GM18499 (cell line): Measurements from ENCODE around the gene PFKP.
"Not testable (repeated sequence)": the region's sequence is repeated elsewhere in the genome, so short reads cannot be mapped to it uniquely, and the experiment has no call there.

ENCODE experiments used
- ATAC-seq: cut with Tn5 transposase; IDR thresholded peaks from one replicate; pipeline ENCODE4 v1.9.1; 2021; ENCODE audit warnings: moderate number of reproducible peaks; ENCODE audit not compliant: insufficient read depth, unreplicated experiment

Gene PFKP

DNA sequence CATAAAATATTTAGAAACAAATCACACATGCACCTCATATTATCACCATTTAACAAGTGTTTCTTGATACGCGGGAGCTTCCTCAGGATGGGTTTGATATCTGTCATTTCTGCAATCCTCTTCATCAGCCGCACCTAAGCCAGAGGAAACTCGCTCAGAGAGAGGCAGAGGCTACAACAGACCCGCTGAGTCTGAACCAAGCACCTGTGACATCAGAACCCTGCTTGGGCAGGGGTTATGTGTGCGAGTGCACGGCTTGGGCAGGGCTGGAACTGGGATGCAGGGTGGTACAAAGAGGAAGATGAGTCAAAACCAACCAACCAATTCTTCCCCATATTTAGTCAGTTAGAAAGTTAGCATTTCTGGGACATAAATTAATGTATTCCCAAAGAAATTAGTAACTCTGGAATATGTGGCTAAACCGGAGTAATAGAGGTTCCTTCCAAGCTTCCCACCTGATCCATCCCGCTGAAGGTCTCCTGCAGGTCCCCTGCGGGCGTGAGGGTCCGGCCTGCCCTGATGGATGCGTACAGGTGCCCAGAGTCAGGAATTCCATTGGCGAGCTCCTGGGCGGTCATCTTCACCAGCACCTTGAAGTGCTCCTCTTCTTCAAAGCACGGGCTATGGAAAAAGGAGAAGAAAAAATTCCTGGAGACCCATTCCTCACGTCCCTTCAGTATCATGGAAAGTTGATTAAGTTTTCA, 79.9 kb downstream of the PFKP start:
- no peak for ATAC-seq

DNA sequence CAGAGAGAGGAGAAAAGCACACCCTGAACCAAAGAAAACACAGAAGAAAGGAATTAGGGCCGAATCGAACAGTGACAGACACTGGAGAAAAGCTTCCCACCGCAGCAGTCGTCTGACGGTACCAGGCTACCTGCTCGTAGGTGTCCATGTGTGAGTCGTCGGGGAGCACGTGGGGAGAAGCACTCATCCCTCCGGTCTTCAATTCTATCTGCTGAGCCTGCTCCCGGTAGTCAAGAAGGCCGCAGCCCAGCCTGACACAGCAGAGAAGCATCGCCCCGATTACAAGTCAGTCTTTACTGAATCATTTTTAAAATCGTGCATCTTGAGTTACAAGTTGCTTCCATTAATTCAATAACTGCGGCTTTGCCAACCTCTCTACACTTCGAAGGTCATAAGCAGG, 80.7 kb downstream of the PFKP start:
- no peak for ATAC-seq

DNA sequence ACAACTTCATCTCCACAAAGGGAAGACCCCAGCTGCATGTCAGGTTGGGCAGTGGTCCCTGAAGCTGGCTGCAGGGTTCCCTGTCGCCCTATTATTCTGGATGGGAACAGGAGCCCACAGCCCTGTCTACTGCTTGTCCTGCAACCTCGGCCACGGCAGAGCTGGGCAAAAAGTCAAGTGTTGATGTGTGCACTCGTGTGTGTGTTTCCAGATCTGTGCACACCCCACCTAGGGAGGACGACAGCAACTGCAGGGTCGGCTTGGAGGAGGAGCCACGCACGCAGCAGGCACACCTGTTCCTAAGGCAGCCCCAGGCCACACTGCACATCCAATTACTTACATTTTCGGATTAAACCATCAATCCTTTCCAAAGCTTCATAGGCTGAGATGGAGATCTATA, 81.6 kb downstream of the PFKP start:
- ATAC-seq: no peak

DNA sequence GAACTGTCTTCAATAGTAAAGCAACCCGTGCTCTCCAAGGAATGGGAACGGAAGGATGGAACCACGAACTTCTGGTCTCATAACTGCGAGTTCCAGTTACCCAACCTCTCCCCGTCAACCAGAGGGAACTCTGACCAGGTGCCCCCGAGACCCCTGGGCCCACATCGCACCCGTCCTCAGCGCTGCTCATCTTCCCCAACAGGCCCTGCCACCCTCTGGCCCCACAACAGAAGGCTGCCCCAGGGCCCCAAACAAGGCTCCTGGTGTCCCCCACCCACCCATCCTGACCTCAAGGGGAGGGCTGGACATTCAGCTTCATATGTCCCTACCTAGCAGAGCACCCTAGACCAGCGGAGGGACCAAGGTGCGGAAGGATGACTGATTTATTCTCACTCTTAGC, 82.6 kb downstream of the PFKP start:
- ATAC-seq: no peak

DNA sequence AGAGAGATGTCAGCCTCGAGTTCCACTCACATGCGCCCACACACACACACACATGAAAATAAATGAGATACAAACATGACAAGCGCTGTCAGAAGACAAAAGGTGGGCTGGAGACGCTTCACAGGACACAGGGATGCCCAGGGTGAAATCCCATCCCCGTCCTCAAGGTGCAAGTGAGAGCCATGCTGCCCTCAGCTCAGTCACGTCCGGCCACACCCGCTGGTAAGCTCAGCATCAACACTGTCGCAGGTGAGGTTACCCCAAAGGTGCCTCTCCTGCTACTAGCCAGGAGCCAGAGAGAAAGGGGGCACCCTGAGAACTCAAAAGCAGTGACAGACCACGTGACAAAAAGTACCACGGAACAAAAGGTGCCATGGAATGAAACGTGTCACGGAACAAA, 83.0 kb downstream of the PFKP start:
- ATAC-seq: no peak

DNA sequence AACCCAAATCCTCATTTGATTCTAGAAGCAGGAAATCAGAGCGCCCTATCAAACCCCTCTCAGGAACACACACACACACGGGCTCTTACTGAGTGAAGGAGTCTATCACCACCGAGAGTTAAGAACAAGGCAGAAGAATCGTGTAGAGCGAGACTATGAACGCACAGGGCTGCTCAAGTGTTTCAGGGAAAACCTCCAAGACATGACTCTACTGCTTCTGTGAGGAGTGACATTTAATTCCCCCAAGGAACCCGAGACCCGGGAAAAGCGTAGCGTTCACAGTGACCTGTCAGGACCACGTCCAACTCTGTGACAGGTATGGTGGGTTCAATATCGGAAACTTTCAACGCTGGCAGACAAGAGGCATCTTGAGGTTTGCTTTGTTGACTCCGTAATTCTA, 83.6 kb downstream of the PFKP start:
- ATAC-seq: no peak

DNA sequence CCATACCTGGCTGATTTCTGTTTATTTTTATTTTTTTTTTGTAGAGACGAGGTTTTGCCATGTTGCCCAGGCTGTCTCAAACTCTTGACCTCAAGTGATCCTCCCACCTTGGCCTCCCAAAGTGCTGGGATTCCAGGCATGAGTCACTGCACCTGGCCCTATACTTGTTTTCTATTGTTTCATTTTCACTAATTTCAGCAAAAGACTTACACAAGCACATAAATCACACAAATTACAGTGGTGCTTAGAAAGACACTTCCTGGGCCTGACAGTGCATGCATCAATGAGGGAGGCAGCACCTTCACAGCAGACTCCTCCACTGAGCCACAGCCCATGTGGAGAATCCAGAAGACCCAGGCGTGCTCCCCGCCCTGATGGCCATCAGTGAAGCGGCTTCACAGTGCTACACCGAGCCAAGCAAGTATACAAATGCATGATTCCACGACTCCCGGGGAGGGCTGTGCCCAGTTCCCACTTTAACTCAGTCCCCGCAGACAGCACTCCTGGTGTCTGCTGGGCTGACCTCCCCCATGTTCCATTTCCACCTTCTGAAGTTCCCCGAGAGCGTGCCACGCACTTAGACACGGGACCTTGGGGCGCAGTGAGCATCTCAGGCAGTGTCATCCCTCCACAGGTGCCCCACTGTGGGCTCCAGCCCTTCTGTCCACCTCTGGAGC, 84.7 kb downstream of the PFKP start:
- no peak for ATAC-seq

DNA sequence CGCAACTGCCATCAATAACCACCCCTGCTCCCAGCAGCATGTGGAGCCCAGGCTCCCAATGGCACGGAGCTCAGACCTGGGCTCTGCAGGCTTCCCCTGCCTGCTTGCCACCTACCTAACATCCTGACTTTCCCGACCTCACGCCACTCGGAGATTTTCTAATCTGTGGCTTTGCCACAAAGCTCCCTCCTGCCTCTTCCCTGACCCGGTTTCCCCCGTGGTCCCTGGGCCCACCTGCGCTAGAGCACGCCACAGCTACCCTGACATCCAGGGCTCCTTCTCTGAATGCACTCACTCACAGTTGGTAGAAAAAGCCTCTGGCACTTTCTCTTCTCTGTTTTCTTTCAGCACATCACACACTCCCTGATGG, 85.2 kb downstream of the PFKP start:
- ATAC-seq: no peak

DNA sequence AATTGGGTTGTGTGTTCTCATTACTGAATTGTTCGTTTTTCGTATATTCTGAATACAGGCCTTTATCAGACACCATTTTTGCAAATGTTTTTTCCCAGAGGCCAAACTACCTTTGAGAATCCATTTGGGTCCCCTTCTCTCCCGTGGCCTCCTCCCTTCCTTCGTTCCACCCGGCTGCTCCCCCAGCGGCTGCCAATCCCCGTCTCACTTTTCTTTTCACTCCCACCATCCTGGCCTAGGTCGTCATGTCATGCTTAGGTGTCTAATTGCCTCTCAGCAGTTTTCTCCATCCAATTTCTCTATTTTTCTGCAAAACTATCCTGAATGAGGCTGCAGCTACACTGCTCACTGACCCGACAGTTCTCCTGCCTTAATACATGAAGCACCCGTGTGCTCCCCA, 87.3 kb downstream of the PFKP start:
- ATAC-seq: no peak

DNA sequence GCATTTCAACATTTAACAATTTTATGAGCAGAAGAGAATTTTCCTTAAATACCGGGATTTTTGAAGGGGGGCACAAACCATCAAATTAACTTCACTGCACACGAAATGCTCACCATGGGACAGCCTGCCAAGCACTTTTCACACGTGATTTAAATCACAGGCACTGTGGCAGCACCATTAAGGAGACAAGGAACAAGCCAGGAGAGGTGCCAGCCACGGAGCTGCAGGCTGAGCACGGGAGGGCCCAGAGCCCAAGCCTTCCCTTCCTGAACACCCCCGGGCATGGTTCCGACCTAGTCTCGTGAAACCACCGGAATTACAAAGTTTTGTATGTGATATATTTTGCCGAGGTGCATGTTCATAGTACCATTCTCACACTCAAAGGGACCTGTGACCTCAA, 91.8 kb downstream of the PFKP start:
- no peak for ATAC-seq

DNA sequence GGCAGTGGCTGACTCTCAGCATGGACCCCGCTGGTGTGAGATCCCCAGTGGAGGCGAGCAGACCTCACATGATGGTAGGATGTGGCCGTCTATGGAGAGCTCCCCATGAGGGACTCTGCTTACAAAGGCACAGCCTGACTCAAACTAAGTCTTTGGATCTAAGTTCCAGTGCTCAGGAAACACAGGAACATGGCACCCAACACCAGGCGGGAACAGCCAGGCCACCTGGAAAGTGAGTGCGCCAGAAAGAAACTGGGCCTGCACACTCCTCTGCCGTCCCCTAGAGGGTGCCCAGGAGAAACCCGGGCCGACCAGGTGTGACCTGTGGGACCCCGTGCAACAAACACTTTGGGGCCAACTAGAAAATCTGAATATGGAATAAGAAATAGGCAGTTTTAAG, 95.2 kb downstream of the PFKP start:
- ATAC-seq: no peak

DNA sequence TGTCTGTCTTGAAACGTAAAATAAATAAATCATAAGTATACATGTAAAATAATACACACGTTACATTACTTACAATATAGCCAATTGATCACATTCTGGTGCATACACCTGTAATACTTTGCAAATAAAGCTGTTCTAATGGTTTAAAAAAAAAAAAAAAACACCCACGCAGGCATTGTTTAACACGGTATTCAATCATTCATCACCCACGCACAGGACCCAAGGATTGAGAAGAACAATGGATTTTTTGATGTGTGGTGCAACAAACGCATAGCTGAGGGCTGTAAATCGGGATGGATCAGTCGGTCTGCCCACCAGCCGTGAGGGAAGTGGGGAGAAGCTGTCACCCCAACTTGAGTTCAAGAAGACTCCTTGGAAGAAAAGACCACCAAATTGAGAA, 96.5 kb downstream of the PFKP start:
- no peak for ATAC-seq

DNA sequence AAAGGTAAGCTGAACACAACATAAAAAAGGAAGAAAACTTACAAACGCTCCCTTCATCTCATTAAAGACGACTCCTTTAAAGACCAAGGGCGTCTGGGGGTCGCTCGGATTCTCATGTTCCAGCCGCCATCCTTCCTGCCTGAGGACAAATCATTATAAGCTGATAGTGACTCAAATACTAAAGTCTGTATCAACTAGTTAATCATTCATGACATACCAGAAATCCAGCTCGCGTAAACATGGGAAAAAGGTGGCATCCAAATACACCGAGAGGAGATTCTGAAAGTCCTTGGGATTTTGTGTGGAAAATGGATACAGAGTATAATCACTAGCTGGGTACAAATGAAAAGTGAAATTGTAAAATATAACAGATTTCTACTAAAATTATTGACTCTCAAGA, 97.8 kb downstream of the PFKP start:
- ATAC-seq: no peak

DNA sequence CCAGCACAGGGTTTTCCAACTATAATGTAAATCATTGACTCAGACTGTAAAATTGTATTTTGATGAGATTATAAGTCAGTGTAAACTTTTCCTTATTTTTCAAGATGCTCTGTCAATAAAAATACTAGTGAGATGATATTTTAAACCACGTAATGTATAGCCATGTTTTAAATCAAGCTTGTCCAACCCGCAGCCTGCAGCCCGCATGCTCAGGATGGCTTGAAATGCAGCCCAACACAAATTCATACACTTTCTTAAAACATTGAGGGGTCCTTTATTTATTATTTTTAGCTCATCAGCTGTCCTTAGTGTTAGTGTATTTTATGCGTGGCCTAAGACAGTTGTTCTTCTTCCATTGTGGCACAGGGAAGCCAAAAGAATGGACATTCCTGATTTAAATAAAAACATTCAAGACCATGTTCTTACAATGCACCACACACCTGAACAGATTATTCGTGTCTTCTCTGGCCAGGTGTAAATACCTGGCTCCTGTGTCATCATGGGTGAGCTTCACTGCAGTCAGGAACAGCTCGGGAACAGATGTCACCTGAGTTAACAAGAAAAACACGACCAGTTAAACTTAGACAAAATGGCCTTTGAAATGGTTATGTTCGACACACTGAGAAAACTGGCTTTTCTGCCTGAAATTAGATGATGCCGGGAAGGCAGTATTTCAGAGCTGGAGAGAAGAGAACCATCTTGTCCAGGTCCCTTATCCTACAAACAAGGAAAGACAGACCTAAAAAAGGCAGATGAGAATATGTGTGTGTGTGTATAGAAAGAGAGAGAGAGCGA, 99.3 kb downstream of the PFKP start:
- no peak for ATAC-seq

DNA sequence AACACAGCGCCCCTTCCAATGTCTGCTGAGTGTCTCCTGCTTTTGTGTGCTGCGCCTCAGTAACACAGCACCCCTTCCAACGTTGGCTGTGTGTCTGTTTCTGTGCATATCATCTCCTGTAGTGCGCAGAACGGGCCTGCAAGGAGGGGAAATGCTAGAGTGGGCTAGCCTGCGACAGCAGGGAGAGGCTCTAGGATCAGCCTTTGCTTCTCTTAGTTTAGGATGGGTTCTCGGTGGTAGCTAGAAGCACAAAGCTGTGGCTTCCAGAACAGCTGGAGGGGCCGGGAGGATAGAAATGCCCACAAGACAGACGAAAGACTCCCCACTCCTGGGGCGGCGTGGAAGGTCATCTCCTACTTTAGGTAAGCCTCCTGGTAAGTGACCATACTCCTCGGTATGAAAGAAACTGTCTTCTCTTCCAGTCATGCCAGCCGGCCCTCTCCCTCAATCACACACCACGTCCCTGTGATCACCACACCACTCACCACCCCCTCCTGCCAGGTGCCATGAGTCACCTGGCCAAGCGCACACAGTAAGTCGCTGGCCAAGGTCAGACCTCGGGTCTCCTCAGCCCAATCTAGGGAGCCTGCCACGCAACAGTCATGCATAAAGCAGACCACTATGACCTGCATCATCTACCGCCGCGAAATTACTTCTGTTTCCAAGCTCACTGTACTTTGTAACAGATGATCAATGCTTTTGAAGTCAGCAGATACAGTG, 100.4 kb downstream of the PFKP start:
- ATAC-seq: no peak

DNA sequence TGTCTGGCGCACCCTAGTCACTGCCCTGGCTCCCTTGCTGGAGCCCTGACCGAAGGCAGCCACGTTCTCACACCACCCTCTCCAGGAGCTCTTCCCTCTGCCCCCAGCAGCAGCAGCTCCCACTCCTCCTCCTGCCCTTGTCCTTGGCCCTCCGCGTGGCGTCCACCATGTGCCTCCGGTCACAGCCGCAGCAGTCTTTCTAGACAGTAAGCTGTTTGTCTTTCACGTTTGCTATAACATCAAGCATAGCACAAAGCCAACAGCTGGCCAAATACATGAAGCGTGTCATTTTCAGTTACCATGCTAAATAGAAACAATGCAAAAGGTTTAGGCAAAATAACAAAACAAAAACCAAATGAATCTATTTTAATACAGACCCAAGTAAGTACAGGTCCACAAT, 101.9 kb downstream of the PFKP start:
- ATAC-seq: no peak

DNA sequence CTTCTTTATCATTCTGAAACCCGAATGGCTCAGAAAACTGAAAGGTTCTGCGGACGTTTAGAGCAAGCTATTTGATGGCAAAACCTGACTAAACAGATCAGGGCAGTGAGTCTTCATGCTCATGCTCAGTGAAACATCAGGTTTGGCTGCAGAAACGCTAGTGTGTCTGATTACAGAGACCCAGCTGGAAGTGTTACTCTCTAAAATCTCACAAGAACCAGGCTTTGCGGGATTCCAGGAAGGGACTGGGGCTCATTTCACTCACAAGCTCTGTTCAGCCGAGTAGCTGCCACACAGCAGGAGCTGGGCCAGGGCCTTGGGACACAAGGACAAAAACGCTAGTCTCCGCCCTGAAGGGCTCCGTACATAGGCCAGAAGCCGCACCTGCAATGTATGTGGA, 102.3 kb downstream of the PFKP start:
- no peak for ATAC-seq

DNA sequence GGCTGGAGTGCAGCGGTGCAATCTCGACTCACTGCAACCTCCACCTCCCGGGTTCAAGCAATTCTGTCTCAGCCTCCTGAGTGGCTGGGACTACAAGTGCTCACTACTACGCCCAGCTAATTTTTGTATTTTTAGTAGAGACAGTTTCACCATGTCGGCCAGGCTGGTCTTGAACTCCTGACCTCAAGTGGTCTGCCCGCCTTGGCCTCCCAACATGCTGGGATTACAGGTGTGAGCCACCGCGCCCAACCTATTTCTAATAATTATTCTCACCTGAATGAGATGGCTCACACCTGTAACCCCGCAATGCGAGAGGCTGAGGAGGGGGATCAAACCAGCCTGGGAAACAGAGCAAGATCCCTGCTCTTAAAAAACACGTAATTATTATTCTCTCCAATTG, 104.1 kb downstream of the PFKP start:
- not testable (repeated sequence) for ATAC-seq

DNA sequence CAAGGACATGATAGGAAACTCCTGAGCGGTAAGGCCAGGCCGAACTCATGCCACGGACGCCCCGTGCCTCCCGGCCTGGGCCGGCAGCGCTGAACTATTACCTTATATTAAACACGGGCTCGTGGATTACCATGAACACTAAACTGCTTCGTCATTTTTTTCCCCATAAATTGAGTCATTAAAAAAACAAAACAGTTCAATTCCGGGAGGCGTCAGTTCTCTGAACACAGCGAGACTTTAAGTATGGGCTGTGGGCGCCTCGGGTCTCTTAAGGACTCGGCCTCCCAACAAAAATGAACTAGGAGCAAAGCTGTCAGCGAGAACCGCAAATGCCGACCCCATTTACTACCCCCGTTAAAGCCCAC, 104.7 kb downstream of the PFKP start:
- no peak for ATAC-seq

DNA sequence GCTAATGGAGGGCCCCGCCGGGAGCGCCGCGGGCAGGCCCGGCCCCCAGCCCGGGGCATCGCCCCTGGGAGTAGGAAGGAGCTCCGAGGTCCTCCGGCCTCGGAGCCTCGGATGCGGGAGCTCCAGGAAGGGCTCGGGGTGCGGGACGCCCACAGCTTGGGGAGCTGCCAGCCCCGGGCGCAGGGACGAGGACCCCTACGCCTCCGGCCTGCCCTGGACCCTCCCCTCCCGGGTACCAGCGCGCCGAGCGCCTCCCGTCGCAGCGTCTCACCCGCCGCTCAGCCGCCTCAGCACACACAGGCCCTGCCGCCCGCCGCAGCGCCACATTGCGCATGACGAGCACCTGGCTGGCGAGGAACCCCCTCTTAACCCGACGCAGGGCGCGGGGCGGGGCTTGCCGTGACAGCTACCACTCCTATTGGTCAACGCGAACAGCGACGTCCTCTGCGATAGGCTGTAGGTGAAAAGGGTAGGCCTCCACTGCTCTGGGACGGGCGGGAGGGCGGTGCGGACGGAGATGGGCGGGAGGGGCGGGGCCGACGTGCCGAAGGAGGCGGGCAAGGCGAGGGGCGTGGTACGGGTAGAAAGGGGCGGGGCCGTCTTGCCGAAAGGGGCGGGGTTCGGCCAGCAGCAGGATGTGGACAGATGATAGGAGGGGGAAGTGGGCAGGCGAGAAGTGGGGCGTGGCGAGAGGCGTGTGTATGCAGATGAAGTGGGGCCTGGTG, 105.3 kb downstream of the PFKP start, which contains the start of gene PITRM1:
PITRM1 (minus strand) TSS at position 337 of the 725 bp plus-strand sequence; CDS start at position 327, 10 bp downstream.
- ATAC-seq: peak; percentile 96
